LNCAP (cell line): ENCODE results near the gene RSAD1.

Source experiments
- CTCF ChIP-seq: fragments of 450-650 bp; IDR thresholded peaks from 2 replicates; pipeline ENCODE4 v1.5.1; 2017; ENCODE audit warnings: mild to moderate bottlenecking

RSAD1 gene

GRCh38 chr17:50484386-50485155 lies 5.9 kb downstream of the RSAD1 start:
- no peak for TF ChIP-seq CTCF

GRCh38 chr17:50487213-50488096 lies 8.8 kb downstream of the RSAD1 start:
- no peak for TF ChIP-seq CTCF

- TF ChIP-seq CTCF: no peak
These were observed 10.2 kb downstream of the RSAD1 start for GRCh38 chr17:50488880-50489279.

GRCh38 chr17:50491505-50491904 lies 12.8 kb downstream of the RSAD1 start:
- TF ChIP-seq CTCF: no peak

- TF ChIP-seq CTCF: no peak
These were observed 13.6 kb downstream of the RSAD1 start for GRCh38 chr17:50492214-50492613.

- TF ChIP-seq CTCF: no peak
These were observed 15.1 kb downstream of the RSAD1 start for GRCh38 chr17:50493744-50494143.

GRCh38 chr17:50495217-50495823 lies 16.7 kb downstream of the RSAD1 start:
- no peak for TF ChIP-seq CTCF
